ENCODE measurements around the gene CYS1.
"Not testable (repeated sequence)": the region's sequence is repeated elsewhere in the genome, so short reads cannot be mapped to it uniquely, and the experiment has no call there.

Gene CYS1, protein sequence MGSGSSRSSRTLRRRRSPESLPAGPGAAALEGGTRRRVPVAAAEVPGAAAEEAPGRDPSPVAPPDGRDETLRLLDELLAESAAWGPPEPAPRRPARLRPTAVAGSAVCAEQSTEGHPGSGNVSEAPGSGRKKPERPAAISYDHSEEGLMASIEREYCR

GRCh38 chr2:10079870-10080535 lies at the start of gene CYS1:
Gene CYS1 (minus strand): TSS chr2:10080411. CDS start chr2:10080223, 188 bp downstream.
- DNase-seq (ENCODE audit: low read depth in 3 of 3): no peak

- no peak for DNase-seq (ENCODE audit: low read depth in 3 of 3)
These were observed 49.3 kb upstream of the CYS1 start for GRCh38 chr2:10129490-10129889.

DNA sequence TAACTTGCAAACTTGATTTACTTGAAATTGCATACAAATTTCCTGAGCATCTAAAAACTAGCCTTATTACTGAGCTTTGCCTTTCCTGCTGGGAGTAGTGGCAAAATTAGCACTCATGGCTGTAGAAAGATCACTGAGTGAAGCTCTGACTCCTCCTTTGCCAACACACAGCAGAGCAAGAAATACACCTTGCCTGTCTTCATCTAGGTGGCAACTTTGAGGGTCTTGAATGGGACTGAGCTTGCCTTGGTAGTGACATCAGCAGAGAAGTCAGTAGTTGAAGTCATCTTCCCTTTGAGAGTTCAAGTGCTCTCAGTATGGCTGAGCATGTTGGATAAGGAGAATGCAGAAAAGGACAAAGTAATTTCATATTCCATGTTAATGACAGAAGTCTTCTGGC lies 48.2 kb upstream of the CYS1 start:
- no peak for DNase-seq (ENCODE audit: low read depth in 3 of 3)

- DNase-seq (ENCODE audit: low read depth in 3 of 3): no peak
These were observed 46.4 kb upstream of the CYS1 start for GRCh38 chr2:10126632-10127026.

- DNase-seq (ENCODE audit: low read depth in 3 of 3): no peak
These were observed 45.8 kb upstream of the CYS1 start for GRCh38 chr2:10125842-10126631.

DNA sequence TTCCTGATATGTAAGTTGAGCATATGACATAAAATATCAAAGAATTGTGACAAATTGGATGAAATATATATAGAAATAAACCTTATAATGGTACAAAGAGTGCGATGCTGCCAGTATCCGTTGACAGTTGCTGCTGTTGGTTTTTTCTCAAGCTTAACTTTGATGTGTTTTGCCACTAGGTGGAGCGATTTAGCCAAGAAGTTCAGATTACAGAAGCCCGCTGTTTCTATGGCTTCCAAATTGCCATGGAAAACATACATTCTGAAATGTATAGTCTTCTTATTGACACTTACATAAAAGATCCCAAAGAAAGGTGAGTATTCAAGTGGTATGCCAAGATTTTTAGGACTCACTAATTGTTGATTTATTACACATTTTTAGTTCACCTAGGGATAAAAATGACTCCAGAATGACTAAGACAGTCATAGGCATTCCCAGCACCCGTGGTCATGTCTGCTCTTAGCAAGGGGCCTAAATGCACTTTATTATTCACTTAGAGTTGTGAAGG lies 44.4 kb upstream of the CYS1 start:
- no peak for DNase-seq (ENCODE audit: low read depth in 3 of 3)

DNA sequence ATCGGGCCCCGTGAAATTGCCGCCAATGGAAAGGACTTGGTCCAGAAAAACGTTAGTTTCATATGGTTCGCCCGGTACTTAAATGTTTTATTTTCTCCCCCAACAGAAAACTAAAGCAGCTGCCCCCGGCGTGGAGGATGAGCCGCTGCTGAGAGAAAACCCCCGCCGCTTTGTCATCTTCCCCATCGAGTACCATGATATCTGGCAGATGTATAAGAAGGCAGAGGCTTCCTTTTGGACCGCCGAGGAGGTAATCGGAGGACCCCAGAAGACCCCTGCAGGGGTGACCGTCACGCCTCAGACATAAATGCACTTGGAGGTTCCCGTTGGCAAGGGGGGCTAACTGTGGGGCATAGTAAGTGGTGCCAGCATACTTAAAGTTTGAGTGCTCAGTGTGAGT lies 43.1 kb upstream of the CYS1 start:
- DNase-seq (ENCODE audit: low read depth in 3 of 3): no peak

DNA sequence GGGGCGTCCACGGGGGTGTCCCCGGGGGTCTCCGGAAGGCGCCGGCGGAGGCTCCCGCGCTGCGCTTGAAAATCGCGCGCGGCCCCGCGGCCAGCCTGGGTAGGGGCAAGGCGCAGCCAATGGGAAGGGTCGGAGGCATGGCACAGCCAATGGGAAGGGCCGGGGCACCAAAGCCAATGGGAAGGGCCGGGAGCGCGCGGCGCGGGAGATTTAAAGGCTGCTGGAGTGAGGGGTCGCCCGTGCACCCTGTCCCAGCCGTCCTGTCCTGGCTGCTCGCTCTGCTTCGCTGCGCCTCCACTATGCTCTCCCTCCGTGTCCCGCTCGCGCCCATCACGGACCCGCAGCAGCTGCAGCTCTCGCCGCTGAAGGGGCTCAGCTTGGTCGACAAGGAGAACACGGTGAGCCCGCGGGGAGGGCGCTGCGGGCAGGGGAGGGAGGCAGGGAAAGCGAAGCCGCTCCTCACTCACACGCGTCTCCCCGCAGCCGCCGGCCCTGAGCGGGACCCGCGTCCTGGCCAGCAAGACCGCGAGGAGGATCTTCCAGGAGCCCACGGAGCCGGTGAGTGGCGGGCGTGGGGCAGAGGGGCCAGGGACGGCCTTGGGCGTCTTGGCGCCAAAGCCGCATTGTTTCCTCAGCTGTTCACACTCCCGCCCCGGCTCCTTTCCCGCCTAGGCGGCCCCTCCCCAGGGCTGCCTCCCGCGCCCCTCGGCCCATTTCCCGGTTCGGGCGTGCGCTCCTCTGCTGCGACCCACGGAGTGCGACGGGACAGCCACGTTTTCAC lies 42.5 kb upstream of the CYS1 start, which contains the start of gene RRM2:
RRM2 (plus strand) TSS at position 240 of the 781 bp plus-strand sequence; CDS start at position 300, 60 bp downstream.
- peak; percentile 74 to 79 (median 77) for DNase-seq (ENCODE audit: low read depth in 3 of 3)

GRCh38 chr2:10120877-10121574 lies 40.8 kb upstream of the CYS1 start:
- DNase-seq (ENCODE audit: low read depth in 3 of 3): no peak

GRCh38 chr2:10120158-10120876 lies 40.1 kb upstream of the CYS1 start:
- peak; percentile 85 to 93 (median 88) for DNase-seq (ENCODE audit: low read depth in 3 of 3)

DNA sequence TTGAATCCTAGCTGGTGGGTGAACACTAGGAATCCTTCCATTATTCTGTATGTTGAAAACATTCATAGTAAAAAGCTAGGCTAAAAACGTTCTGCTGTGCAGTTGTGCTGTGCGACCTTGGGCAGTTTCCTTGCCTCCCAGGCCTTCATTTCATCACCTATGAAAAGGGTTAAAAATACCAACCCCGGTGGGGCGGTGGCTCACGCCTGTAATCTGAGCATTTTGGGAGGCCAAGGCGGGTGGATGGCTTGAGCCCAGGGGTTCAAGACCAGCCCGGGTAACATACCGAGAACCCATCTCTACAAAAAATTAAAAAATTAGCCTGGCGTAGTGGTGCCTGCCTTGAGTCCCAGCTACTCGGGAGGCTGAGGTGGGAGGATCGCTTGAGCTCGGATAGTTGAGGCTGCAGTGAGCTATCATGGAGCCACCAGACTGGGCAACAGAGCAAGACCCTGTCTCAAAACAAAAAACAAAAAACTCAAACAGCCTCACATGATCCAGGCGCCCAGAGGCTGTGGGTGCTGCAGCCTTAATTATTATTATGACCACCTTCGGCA lies 39.5 kb upstream of the CYS1 start:
- no peak for DNase-seq (ENCODE audit: low read depth in 3 of 3)

DNA sequence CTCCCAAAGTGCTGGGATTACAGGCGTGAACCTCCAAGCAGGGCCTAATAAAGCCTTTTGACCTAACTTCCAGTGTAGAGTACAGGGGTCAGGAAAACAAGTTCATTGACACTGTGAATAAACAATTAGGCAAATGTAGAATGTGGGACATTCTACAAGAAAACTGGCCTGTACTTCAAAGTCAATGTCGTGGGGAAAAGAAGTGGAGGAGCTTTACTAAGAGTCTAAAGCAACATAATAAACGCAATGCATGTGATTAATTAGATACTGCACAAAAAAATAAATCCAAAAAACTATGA lies 38.8 kb upstream of the CYS1 start:
- no peak for DNase-seq (ENCODE audit: low read depth in 3 of 3)

DNA sequence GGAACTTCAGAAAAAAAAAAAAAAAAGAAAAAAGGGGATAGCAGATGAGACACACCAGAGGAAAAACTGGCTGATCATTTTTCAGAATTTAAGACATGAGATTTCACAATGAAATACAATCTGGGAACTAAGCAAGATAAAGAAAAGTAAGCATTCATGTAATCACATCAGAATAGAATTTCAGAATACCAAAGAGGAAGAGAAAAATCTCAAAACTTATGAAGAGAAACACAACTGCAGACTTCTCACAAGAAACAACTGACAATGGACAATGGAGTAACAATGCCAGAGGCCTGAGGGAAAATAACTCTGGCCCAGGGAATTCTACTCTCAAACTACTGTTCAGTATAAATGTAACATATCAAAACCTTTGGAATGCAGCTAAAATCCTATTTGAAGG lies 29.1 kb upstream of the CYS1 start:
- no peak for DNase-seq (ENCODE audit: low read depth in 3 of 3)

DNA sequence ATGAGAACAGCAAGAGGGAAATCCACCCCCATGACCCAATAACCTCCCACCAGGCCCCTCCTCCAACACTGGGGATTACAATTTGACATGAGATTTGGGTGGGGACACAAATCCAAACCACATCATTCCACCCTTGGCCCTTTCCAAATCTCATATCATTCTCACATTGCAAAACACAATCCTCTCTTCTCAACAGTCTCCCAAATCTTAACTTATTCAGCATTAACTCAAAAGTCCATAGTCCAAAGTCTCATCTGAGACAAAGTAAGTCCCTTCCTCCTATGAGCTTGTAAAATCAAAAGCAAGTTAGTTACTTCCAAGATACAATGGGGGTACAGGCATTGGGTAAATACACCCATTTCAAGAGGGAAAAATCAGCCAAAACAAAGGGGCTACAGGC lies 24.7 kb upstream of the CYS1 start:
- DNase-seq (ENCODE audit: low read depth in 3 of 3): not testable (repeated sequence)

DNA sequence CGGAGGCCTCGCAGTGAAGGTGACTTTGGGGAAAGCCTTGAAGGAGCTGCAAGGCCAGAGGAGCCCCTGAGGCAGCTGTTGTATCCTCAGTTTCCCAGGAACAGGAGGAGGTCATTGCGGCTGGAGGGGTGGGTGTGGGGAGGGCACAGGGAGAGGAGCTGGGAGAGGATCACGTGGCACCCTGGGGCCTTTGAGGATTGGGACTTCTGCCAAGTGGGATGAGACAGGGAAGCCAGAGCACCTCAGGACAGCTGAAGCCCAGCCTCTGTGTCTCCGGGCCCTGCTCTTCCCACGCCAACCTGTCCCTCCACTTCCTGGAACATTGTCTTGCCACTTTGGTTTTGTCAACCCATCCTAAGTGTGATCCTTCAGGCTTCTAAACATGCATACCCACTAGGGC lies 23.0 kb upstream of the CYS1 start:
- DNase-seq (ENCODE audit: low read depth in 3 of 3): no peak

- DNase-seq (ENCODE audit: low read depth in 3 of 3): no peak
These were observed 21.3 kb upstream of the CYS1 start for GRCh38 chr2:10101491-10101890.

DNA sequence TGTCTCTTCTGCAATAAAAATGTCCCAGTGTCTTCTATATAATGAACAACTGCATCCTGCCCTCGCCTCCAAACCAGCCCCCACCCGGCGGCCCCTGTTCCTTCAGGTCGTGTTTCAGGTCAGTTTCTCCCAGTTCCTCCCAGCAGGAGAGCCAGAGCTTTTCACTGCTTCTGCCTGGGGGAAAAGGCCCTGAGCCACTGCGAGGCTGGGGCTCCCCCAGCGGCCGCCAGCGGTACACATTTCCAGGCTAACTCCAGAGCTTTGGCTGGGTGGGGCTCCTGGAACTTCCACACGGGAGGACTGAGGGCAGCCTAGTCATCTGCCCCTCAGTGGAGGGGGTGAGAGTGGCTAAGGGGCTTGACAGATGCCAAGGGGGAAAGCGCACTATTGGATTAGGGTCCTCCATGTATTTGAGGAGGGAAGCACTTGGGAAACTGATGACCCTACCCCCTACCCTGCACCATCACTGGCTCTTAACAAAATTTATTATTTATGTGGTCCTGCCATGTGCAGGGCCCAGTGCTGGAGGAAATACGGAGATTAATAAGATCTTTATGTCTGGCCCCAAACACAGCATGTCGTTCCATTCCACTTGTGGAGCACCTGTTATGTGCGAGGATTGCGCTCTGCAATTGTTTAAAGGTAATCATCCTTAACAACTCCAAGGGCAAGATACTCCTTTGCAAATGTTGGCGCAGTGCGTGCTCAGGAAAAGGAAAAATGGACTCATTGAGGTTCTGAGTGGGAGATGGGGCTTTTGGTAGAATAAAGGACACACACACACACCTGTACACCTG lies 17.3 kb upstream of the CYS1 start:
- DNase-seq (ENCODE audit: low read depth in 3 of 3): no peak

GRCh38 chr2:10096641-10097040 lies 16.4 kb upstream of the CYS1 start:
- DNase-seq (ENCODE audit: low read depth in 3 of 3): no peak

DNA sequence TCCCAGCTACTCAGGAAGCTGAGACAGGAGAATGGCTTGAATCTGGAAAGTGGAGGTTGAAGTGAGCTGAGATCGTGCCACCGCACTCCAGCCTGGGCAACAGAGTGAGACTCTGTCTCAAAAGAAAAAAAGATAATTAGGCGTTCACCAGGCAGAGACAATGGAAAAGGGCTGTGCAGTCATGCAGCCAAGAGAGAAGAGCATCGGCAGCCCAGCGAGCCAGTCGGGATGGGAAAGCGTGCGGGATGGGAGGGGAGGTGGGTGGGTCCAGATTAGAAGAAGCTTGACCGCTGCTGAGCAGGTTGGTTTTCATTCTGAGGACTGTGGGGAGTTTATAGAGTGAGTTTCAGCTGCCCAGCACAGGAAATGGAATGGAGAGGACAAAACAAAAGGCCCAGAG lies 15.0 kb upstream of the CYS1 start:
- no peak for DNase-seq (ENCODE audit: low read depth in 3 of 3)
